HG03520 (cell line): Measurements from ENCODE around the gene PRKN.
"Not testable (repeated sequence)": the region's sequence is repeated elsewhere in the genome, so short reads cannot be mapped to it uniquely, and the experiment has no call there.

ENCODE experiments used
- ATAC-seq: cut with Tn5 transposase; IDR thresholded peaks from one replicate; pipeline ENCODE4 v1.9.1; 2021; ENCODE audit warnings: mild to moderate bottlenecking, moderate library complexity; ENCODE audit not compliant: unreplicated experiment

PRKN gene

DNA sequence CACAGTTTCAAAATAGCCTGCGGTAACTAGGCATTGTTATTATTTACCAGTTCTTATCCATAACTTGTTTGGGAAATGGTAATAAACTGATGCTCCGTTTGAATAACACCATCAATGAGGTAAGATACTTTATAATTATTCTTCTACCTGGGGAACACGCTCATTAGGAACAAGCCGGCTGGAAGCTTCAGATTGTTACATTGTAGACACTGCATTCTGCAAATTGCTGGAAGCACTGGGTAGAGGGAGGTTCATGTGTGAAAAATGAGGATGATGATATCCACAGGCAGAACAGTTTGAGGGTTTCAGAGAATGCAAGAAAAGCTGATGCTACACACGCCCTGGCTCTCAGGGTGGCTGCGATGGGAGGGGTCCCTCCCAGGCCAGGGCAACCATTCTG, 893.1 kb downstream of the PRKN start:
- no peak for ATAC-seq

DNA sequence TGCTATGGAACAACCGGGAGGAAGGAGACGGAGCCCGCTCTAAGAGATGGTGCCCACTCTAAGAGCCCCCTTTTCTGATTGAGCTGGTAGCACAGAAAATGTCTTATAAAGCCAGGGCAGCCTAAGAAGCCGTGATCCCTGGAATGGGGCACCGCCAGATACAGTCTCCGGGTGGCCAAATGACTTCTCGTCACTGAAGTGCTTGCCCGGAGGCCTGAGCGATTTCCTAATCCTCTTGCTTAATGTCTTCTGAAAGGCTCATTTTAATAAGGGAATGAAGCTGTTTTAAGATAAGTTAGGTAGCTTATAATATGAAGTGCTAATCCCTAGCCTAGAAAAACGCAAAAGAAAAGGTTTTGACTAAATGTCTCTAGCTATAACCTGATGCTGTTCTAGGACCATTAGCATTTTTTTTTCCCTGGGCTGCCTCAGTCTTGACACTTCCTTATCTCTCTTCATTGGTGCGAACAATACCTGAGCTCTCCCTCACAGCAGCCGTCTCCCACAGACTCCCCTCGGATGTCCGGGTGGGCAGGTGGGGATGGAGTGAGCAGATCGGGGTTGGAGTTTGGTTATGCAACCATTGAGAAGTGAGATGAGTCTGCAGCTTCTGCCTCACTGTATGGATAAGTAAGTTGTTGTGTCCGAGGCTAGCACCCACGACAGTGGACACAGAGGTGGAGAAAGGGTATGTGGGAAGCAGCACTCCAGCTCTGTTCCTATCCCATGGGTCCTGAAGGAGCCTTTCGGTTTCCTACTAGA, 894.3 kb downstream of the PRKN start:
- no peak for ATAC-seq

DNA sequence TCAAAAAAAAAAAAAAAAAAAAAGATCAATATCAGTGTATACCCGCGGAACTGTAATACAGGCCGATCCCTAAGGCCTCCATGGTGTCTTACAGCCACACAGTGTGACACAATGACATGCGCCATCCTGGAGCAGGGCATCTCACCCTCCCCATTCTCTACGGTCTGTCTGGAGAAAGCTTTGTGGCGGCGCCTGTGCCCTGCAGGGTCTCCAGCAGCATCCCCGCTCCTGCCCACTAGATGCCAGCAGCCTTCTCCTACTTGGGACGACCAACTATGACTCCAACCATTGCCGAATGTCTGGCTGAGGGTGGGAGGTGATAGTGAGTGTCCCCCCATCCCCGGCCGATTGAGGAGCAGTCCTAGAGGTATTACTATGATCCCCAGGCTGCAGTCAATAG, 894.9 kb downstream of the PRKN start:
- no peak for ATAC-seq

DNA sequence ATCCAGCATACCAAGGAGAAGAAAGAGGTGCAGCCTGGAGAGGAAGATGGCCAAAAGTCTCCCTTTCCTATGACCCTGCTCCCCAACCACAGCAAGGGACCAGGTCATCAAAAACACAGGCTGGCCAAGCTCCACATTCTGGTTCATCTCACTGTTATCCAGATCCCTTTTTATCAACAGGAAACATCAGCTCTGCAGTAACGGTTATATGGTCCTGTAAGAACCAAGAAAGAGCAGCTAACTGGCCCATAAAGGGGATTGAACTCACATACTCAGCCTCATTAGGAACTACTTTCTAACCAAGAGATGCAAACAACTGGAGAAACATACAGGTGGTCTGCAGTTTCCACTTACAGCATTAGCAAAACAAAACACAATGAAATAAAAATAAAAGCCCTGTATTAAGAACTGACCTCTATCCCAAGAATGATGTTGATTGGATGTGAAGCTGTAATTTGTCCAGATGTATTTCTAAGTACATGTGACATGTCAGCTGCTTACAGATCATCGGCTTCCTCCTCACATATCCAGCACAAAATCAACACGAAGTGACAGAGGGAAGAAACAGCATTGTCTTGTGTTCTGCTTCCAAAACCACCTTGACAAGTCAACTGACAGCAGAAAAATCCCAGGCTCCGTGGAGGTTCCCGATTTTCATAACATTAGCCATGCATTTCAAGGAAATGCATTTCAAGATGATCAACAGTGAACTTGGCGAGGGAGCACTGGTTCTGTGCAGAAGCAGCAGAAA, 896.5 kb downstream of the PRKN start:
- ATAC-seq: no peak

DNA sequence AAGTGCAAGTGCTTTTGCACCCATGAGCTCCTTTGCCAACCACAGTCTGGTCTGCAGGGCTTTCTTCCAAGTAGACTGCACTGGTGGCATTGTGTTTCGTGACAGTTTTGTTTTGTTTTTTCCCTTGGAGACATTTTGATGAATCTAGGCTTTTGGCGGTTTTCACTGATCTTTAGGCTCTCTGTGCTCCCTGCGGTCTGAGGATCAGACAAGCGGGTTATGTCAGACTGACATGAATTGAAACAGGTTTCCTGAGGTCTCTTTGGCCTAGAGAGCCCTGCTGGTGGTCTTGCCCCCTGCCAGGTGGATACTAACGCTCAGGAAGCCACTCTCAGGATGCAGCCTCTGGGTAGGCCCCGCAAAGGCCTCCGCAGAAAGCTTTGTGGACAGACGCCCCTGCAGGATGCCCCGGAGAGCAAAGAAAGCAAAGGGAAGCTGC, 898.3 kb downstream of the PRKN start:
- no peak for ATAC-seq

DNA sequence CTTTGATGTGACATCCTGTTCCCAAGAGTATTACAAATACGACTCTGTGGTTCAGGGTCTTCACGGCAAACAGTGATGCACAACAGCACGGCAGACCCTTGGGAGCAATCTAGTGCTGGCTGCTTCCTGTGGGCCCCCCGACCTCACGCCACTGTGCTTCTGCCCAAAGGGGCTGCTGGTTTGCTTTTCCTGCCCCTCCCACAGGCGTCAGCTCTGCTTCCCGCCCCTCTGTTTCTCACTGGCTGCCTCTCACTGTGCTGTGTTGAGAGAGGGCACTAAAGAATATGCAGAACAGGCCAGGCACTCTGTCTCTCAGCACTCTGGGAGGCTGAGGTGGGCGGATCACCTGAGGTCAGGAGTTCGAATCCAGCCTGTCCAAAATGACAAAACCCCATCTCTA, 899.2 kb downstream of the PRKN start:
- no peak for ATAC-seq

DNA sequence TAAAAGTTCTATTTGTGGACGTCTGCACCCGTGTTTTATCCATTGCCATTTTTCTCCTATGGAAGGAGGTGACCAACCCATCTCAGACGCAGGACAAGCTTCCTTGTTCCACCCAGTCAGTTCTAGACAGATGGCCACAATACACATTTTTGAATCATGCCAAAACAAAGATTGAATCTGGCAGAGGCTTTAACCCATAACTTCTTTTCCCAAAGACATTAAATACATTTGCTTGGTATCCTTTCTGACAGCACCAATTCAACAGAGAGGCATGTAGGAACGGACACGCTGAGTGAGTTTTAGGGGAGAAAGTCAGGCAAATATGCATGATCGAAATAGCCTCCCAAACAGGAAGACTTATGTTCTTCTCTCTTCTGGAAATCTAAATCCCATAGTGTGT, 901.1 kb downstream of the PRKN start:
- no peak for ATAC-seq

DNA sequence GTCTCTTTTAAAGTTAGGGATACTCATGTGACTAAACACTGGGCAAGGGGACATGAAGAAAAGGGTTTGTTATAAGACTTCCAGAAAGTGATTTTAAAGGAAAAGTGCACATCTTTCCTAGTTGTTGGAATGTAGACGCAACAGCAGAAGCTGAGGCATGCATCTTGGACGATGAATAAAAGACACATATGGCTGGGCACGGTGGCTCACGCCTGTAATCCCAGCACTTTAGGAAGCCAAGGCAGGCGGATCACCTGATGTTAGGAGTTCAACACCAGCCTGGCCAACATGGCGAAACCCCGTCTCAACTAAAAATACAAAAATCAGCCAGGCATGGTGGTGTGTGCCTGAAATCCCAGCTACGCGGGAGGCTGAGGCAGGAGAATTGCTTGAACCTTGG, 905.4 kb downstream of the PRKN start:
- ATAC-seq: not testable (repeated sequence)

DNA sequence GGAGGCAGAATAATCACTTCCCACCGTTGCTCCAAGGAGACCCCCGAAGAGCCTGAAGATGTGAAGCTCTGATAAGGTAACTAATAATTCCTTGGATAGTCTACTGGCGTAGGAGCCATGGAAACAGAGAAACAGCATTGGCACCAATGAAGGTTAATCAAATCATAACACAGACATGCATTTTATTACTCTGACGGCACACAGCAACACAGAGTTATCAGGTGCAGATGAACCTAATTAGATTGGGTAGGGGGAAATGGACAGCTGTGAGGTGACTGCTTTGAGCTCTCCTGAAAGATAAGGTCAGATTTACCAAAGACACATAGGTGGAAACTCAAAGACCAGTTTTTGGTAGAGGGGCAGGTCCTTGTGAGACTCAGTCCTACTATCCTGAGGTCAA, 909.7 kb downstream of the PRKN start:
- ATAC-seq: no peak

DNA sequence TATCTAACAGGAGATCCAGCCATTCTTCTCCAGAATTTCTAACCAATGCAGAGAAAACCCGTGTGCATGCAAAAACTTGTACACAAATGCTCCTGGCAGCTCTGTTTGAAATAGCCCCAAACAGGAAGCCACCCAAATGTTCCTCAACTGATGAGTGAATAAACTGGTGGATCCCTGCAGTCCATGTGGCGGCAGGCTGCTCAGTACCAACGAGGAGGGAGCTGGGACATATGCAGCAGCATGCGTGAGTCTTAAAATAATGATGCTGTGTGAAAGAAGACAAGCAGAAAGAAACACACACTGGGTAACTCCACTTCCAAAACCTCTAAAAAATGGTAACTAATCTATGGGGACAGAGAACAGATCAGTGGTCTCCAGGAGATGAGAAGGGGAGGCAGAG, 911.6 kb downstream of the PRKN start:
- ATAC-seq: no peak

DNA sequence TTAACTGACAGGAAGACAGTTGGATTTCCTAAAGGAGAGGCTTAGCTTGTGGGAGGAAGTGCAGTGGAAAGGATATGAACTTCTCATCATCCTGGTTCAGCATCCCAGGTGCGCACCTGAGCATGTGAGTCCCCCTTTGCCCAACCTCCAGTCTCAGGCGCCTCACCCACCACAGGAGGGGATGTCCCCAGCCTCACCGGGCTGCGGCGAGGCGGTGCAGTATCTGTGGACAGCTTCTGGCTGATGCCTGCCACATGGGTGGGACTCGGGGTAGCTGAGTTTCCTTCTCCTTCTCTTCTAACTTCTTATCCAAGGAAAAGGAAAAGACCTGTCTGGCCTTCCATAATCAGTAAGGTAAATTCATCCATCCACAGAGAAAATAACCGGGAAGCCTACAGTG, 914.4 kb downstream of the PRKN start:
- no peak for ATAC-seq

DNA sequence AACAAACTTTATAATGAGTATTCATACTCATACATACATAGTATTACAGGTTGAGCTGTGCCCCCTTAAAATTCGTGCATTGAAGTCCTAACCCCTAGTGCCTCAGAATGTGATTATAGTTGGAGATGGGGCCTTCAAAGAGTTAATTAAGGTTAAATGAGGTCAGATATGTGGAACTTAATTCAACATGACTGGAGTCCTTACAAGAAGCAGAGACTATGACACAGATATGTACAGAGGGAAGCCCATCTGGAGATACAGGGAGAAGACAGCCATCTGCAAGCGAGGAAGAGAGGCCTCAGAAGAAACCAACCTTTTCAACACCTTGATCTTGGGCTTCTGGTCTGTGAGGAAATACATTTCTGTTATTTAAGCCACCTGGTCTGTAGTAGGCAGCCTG, 917.6 kb downstream of the PRKN start:
- no peak for ATAC-seq

DNA sequence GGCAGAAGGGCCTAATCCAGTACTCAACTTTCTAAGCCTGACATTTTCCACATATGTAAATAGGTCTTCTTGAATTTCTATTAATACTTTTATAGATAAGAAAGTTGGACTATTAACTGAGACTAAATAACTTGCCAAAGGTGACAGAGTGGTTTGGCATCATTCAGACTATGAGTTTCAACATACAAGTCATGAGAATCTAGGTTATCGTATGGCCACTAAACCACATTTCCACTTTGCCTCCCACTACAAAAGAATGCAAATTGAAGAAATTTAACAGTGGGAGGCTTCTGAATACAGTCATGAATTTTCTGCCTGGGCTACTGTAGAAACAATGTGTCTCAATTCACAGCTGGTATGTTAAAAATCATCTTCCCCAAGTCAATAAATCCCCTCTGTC, 922.7 kb downstream of the PRKN start:
- ATAC-seq: no peak

DNA sequence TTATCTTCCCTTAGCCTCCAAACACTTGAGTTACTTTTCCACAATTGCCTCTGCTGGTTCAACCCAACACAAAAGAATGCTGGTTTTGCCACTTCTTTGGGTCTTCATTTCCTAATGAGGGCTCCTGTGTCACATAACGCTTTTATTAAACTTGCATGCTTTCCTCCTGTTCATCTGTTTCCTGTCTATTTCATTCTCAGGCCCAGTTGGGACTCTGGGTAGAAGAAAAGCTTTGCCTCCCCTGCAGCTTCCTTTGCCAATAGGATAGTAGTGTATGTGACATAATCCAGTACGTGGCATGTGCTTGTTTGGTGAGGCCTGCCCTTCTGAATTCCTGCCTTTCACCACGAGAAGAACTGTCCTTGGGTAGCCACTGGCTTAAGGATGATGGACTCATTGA, 924.4 kb downstream of the PRKN start:
- no peak for ATAC-seq

DNA sequence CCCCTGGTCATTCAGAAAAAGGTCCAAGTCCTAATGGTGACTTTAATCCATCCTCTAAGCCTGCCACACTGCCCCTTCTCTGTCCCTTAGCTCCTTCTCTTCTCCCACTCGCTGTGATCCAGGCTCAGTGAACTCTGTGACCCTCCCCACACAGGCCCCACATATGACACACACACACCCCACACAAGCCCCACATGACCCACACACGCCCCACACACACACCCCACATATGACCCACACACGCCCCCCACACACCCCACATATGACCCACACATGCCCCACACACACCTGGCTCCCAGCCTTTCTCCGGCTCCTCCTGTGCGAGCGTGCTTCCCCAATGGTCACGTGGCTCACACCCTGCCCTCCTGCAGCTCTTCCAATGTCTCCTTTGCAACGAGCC, 925.3 kb downstream of the PRKN start:
- ATAC-seq: no peak

DNA sequence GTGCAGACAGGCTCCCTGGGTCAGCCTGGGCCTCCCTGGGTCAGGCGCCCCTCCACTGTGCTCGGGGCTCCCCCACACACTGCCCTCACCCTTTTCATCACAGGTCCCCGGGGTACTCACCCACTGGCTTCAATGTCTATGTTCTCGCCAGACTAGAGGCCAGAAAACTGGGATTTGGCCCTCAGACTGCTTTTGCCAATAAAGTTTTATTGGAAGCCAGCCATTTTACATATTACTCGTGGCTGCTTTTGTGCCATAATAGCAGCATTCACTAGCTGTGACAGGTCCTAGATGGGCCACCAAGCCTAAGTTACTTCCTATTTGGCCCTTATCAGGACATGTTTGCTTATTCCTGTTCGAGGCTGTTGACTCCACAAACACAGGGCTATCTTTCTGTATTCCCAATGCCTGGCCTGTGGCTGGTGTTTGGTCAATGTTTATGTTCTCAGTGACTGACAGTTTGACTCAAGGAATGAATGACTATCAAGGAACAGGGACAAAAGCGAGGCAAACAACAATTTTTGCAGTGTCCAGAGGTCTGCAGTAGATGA, 928.6 kb downstream of the PRKN start:
- no peak for ATAC-seq

DNA sequence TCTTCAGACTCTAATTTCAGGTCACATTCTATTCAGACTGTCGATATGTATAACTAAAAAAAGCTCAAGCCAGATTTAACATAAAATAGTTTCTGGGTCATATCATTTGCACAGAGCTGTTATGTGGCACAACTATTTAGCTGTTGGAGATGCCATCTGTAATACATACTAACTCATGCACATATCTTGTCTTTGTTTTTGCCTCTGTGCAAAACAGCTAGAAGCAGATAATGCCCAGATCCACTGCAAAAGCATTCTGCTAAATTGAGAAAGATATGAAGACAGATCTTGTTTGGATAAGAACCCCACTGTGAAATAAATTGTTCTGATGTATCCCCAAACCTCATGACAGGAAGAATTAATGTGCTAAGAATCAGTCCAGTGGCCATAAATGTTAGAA, 930.9 kb downstream of the PRKN start:
- no peak for ATAC-seq

DNA sequence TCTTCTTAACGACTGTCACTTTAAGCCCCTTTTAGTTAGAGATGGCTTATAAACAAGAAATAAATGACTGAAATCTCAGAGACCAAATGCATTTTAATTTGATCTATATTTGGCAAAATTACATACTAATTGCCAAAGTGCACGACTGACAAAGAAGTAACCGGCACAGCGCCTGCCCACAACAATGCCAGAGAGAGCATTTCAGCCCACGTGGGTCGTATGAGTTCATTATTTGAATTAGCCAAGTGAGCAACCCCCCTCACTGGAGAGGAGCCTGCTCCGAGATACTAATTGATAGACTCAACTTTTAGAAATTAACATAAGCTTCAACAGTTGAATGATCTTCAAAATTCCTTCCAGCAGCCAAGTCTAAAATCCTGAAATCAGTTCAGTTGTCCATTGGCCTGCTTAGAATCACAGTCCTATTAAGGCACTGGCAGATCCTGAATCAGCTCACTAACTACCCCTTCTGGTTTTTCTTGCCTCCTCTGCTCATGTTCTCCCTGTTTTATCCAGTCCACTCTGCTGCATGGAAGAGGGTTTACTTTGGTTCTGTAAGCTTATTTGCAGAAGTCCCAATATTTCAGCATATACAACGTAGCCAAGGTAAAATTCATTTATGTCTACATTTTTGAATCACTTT, 934.6 kb downstream of the PRKN start:
- no peak for ATAC-seq

DNA sequence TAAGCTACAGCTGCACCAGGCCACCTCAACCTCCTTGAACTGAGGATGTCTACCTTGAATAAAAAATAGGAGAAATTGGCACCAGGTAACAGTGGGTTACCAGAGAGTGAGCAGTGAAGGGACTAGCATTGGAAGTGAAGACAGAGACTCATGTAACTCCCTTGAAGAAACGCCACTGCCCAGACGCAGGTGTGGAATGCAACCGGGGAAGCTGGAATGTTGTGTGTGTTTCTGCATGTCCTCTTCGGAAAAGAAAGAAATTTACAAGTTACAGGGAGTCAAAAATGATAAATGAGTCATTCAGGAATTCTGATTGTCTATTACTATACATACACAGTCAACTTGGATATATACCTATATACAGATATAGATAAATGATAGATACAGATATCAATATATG, 939.0 kb downstream of the PRKN start:
- no peak for ATAC-seq

DNA sequence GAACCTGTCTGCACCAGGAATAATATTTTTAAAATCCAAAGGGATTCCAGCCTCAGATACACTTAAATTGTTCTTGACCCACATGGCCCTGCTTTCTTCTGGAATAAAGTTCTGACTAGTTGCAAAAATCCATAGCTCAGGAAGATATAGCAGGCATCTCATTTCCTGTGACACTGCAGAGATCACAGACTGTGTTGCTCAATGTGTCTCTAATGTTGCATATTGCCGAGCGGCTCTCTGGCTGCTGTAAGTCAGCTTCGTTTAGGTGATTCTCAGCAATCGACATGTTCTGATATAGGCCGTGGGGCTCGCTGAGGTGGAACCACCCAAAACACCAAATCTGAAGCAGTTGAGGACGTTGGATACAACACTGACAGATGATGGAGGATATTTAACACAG, 955.4 kb downstream of the PRKN start:
- ATAC-seq: no peak

DNA sequence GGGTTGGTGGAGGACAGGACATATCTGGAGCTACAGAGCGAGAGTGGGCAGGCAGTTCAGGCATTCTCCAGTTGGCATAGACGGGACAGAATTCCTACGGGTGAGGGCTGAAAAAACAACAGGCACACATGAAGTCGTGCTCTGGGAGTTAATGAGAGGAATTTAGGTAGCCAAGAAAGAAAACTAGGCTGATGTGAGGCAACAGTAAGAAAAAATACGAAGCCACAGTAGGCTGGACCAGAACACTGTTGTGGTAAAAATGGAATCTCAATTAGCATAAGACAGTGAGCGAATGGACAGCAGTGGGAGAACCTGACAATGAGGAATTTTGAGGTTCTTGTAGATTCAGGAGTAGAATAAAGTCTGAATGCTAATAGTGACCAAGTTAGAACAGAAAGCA, 965.6 kb downstream of the PRKN start:
- ATAC-seq: no peak

DNA sequence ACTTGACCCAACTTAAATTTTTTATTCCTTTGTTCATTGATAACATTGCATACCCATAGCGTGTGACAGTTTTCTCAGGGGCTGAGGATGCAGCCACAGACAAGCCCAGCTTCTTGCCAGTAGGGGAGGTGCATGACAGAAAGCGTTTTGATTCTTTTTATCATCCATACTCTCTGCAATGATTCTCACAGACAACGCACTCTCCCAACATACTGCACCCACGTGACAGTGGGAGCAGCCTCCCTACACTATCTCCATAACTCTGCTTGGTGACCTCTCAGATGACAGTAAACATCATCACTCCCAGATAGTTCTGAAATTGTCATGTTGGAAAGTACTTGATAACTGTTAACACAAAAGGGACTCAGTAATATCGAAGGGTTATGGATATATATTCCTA, 972.5 kb downstream of the PRKN start:
- no peak for ATAC-seq
